ENCODE measurements around the gene LRMDA. TPM values are rescaled to one million over a fixed set of nuclear protein-coding genes. Genes with fewer than 3 reads are reported as not detected.

Gene LRMDA
- total RNA-seq, 6 experiments from 2014 or later: 0.32 TPM; not detected in 5

- H3K27me3 Mint-ChIP-seq (ENCODE audit: insufficient read depth): peaks cover 5% of the 10 kb centered on the region; the same call in 1 of the 2 replicates
- H3K9me3 Mint-ChIP-seq: no peaks in the 10 kb centered on the region
- TF ChIP-seq, protein P1, sequence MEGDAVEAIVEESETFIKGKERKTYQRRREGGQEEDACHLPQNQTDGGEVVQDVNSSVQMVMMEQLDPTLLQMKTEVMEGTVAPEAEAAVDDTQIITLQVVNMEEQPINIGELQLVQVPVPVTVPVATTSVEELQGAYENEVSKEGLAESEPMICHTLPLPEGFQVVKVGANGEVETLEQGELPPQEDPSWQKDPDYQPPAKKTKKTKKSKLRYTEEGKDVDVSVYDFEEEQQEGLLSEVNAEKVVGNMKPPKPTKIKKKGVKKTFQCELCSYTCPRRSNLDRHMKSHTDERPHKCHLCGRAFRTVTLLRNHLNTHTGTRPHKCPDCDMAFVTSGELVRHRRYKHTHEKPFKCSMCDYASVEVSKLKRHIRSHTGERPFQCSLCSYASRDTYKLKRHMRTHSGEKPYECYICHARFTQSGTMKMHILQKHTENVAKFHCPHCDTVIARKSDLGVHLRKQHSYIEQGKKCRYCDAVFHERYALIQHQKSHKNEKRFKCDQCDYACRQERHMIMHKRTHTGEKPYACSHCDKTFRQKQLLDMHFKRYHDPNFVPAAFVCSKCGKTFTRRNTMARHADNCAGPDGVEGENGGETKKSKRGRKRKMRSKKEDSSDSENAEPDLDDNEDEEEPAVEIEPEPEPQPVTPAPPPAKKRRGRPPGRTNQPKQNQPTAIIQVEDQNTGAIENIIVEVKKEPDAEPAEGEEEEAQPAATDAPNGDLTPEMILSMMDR (IDR thresholded peaks at IDR 0.05): no peak
- DNase-seq: no peak
- H3K36me3 Mint-ChIP-seq (ENCODE audit: low read depth): no peaks in the 10 kb centered on the region
- H3K27ac Mint-ChIP-seq: no peak overlapping the region
- no peak overlapping the region for H3K4me3 Mint-ChIP-seq
- H3K4me1 Mint-ChIP-seq (ENCODE audit: low read depth): no peaks in the 10 kb centered on the region
These were observed 308.2 kb downstream of the LRMDA start for GRCh38 chr10:75739414-75740143.

- H3K27ac Mint-ChIP-seq: no peak overlapping the region
- H3K27me3 Mint-ChIP-seq (ENCODE audit: insufficient read depth): peaks cover 4% of the 10 kb centered on the region; the same call in 1 of the 2 replicates
- no peaks in the 10 kb centered on the region for H3K4me1 Mint-ChIP-seq (ENCODE audit: low read depth)
- TF ChIP-seq, protein P1 (IDR thresholded peaks at IDR 0.05): no peak
- H3K4me3 Mint-ChIP-seq: no peak overlapping the region
- no peaks in the 10 kb centered on the region for H3K36me3 Mint-ChIP-seq (ENCODE audit: low read depth)
- no peak for DNase-seq
- no peaks in the 10 kb centered on the region for H3K9me3 Mint-ChIP-seq
These were observed 309.1 kb downstream of the LRMDA start for GRCh38 chr10:75740541-75740940.

- Mint-ChIP-seq H3K4me3 (no peak overlapping the region), H3K27me3 (ENCODE audit: insufficient read depth) (peaks cover 3% of the 10 kb centered on the region; the same call in 1 of the 2 replicates), H3K4me1 (ENCODE audit: low read depth) (no peaks in the 10 kb centered on the region), H3K27ac (no peak overlapping the region), H3K36me3 (ENCODE audit: low read depth) (no peaks in the 10 kb centered on the region), H3K9me3 (no peaks in the 10 kb centered on the region)
- no peak for DNase-seq
- TF ChIP-seq, protein P1 (IDR thresholded peaks at IDR 0.05): no peak
These were observed 310.9 kb downstream of the LRMDA start for GRCh38 chr10:75742355-75742754.

GRCh38 chr10:75743291-75743778, 311.9 kb downstream of the LRMDA start:
- H3K27me3 Mint-ChIP-seq (ENCODE audit: insufficient read depth): peaks cover 5% of the 10 kb centered on the region; the same call in 1 of the 2 replicates

GRCh38 chr10:75744261-75744660, 312.8 kb downstream of the LRMDA start:
- DNase-seq: no peak
- no peak overlapping the region for H3K27ac Mint-ChIP-seq
- H3K9me3 Mint-ChIP-seq: no peaks in the 10 kb centered on the region
- TF ChIP-seq, protein P1 (IDR thresholded peaks at IDR 0.05): no peak
- peaks cover 5% of the 10 kb centered on the region; the same call in 1 of the 2 replicates for H3K27me3 Mint-ChIP-seq (ENCODE audit: insufficient read depth)
- no peaks in the 10 kb centered on the region for H3K36me3 Mint-ChIP-seq (ENCODE audit: low read depth)
- H3K4me1 Mint-ChIP-seq (ENCODE audit: low read depth): no peaks in the 10 kb centered on the region
- no peak overlapping the region for H3K4me3 Mint-ChIP-seq

More at GRCh38 chr10:75743291-75743778, 311.9 kb downstream of the LRMDA start:
- H3K36me3 Mint-ChIP-seq (ENCODE audit: low read depth): no peaks in the 10 kb centered on the region
- TF ChIP-seq, protein P1 (IDR thresholded peaks at IDR 0.05): no peak
- H3K4me1 Mint-ChIP-seq (ENCODE audit: low read depth): no peaks in the 10 kb centered on the region
- H3K27ac Mint-ChIP-seq: no peak overlapping the region
- H3K4me3 Mint-ChIP-seq: no peak overlapping the region
- no peaks in the 10 kb centered on the region for H3K9me3 Mint-ChIP-seq
- no peak for DNase-seq
